Measurements from ENCODE around the gene ATP2B2. TPM values are rescaled to one million over a fixed set of nuclear protein-coding genes. Genes with fewer than 3 reads are reported as not detected.

Gene ATP2B2
- total RNA-seq, 1 donor from 2014 or later = 0.09 TPM

GRCh38 chr3:10329495-10330015, 175.8 kb downstream of the ATP2B2 start:
- ATAC-seq (no peak), DNase-seq (no peak)
- Histone ChIP-seq H3K27me3 (ENCODE audit: low read depth) (peaks cover 18% of the 10 kb centered on the region), H3K4me3 (no peak overlapping the region), H3K27ac (no peak overlapping the region), H3K9me3 (no peaks in the 10 kb centered on the region), H3K4me1 (no peaks in the 10 kb centered on the region), H3K36me3 (no peaks in the 10 kb centered on the region)
- TF ChIP-seq CTCF (IDR thresholded peaks at IDR 0.05) = no peak
- intact Hi-C loops (cut with DNase I) = no loop called here

- DNase-seq (no peak), ATAC-seq (no peak)
- H3K27me3 ChIP-seq (ENCODE audit: low read depth) = peaks cover 18% of the 10 kb centered on the region
- no peak overlapping the region for H3K27ac ChIP-seq
- H3K9me3 ChIP-seq = no peaks in the 10 kb centered on the region
- H3K36me3 ChIP-seq = no peaks in the 10 kb centered on the region
- no peak overlapping the region for H3K4me3 ChIP-seq
- no peaks in the 10 kb centered on the region for H3K4me1 ChIP-seq
- TF ChIP-seq CTCF (IDR thresholded peaks at IDR 0.05) = no peak
- intact Hi-C loops (cut with DNase I) = no loop called here
Measured at GRCh38 chr3:10328460-10329071, 176.8 kb downstream of the ATP2B2 start.

DNA sequence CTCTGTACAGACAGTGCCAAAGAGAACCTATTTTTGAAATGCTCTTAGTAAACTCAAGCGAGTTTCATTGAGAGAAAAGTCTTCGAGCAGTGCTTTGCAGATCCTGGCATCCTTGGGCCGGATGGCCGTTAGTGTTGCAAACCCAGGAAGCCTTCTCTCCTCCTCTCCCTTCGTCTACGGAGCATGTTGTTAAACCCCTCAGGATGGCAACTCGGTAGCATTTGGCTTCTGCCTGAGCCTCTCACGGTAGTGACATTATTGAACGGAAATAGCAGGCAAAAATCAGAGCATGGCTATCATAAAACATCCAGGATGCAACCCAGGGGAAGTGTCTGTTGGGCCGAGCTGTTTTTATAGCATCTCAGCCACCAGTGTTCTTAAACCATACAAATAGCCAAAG, 177.8 kb downstream of the ATP2B2 start:
- Histone ChIP-seq H3K9me3 (no peaks in the 10 kb centered on the region), H3K27me3 (ENCODE audit: low read depth) (peaks cover 18% of the 10 kb centered on the region), H3K4me1 (no peaks in the 10 kb centered on the region), H3K36me3 (no peaks in the 10 kb centered on the region), H3K27ac (no peak overlapping the region), H3K4me3 (no peak overlapping the region)
- intact Hi-C loops (cut with DNase I) = no loop called here
- TF ChIP-seq CTCF (IDR thresholded peaks at IDR 0.05) = no peak
- DNase-seq = no peak
- ATAC-seq = no peak

DNA sequence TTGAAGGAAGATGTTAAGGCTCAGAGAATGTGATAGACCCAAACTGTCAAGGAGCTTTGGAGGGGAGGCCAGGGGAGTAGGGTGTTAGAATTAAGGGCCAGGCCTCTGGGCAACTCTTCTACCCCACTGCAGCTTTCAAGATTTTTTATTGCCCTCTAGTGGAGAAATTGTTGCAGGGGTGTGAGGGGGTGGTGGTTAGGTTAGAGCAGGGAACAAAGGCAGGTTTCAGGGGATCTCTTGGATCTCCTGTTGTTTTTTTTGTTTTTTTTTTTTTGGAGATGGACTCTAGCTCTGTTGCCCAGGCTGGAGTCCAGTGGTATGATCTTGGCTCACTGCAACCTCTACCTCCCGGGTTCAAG, 183.1 kb downstream of the ATP2B2 start:
- ATAC-seq = no peak

DNA sequence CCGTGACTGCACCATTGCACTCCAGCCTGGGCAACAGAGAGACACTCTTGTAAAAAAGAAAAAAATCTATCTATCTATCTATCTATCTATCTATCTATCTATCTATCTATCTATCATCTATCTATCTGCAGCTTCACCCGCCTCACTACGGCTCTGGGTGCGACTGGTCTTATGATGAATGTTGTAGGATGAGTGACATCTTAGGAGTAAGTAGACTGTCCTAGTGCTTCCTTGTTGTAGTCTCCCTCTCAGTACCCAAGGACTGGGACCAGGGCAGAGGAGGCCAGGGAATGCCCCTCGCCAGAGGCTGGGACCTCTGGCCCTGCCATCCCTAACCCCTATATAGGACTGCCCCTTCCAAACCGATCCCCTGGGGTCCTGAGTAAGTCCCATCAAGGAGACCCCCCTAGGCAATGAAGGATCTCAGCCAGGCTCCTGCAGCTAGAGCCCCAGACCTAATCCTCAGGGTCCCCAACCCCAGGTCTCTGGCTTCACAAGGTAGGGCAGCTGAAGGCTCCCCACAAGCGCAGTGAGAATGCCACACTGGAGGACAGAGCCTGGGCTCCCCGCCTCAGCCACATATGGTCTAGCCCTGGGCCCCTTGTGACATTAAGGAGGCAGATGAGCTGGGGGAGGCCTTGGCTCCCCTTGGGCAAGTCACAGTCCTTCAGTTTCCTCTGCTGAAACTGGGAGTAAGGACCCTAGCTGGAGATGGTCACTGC, 183.6 kb downstream of the ATP2B2 start:
- Histone ChIP-seq H3K36me3 (peaks cover 25% of the 10 kb centered on the region), H3K27ac (peak overlapping the region; percentile 91), H3K4me3 (peak overlapping the region; percentile 89), H3K27me3 (ENCODE audit: low read depth) (no peaks in the 10 kb centered on the region), H3K4me1 (peaks cover 18% of the 10 kb centered on the region), H3K9me3 (no peaks in the 10 kb centered on the region)
- DNase-seq (no peak), ATAC-seq (no peak)
- intact Hi-C loops (cut with DNase I) = no loop called here
- TF ChIP-seq CTCF (IDR thresholded peaks at IDR 0.05) = no peak

More for the DNA sequence above, 183.1 kb downstream of the ATP2B2 start:
- intact Hi-C loops (cut with DNase I) = no loop called here
- Histone ChIP-seq H3K27me3 (ENCODE audit: low read depth) (no peaks in the 10 kb centered on the region), H3K27ac (no peak overlapping the region), H3K4me3 (no peak overlapping the region), H3K4me1 (peaks cover 18% of the 10 kb centered on the region), H3K9me3 (no peaks in the 10 kb centered on the region), H3K36me3 (peaks cover 20% of the 10 kb centered on the region)
- DNase-seq = no peak
- TF ChIP-seq CTCF (IDR thresholded peaks at IDR 0.05) = peak; percentile 15
